ENCODE measurements around the gene SLC44A3. TPM values are rescaled to one million over a fixed set of nuclear protein-coding genes. Genes with fewer than 3 reads are reported as not detected.

The SLC44A3 gene
- polyA plus RNA-seq, 2 of the 4 experiments (the other 2 are of a cell fraction): 1.9 to 5.4 TPM

- no peak for DNase-seq (ENCODE audit: low read depth in 1 of 2, low spot score in 1 of 2)
- Histone ChIP-seq H3K27ac (no peak overlapping the region), H3K4me1 (peaks cover 5% of the 10 kb centered on the region; the same call in 2 of the 3 replicates), H3K4me2 (no peak overlapping the region), H3K4me3 (no peak overlapping the region), H3K9me3 (no peaks in the 10 kb centered on the region)
- ChIA-PET POLR2A (no interaction called here), CTCF (interaction anchor here (1.2 to 2.4 kb wide), 3 partner anchors 44 to 145 kb away, joined by 5 to 9 read pairs (median 8); no protein-coding TSS in a partner anchor)
- WGBS (ENCODE audit: missing lambda C conversion rate): 89% methylated on average over 7 of the region's 7 CpGs
- TF ChIP-seq HDAC2 (IDR thresholded peaks at IDR 0.05) (no peak), RCOR1 (IDR thresholded peaks at IDR 0.05; ENCODE audit: low read depth, low read length) (no peak), CHD4 (IDR thresholded peaks at IDR 0.05; ENCODE audit: borderline replicate concordance) (no peak), MAFK (IDR thresholded peaks at IDR 0.05; ENCODE audit: partially characterized antibody) (no peak), RNF2 (IDR thresholded peaks at IDR 0.05; ENCODE audit: borderline replicate concordance, low read depth) (no peak), GATA3 (IDR thresholded peaks at IDR 0.05; ENCODE audit: borderline replicate concordance) (no peak), HOXB5 (CRISPR knock-in tag; IDR thresholded peaks at IDR 0.05) (no peak), RFX5 (IDR thresholded peaks at IDR 0.05) (no peak), TP53 (CRISPR knock-in tag; IDR thresholded peaks at IDR 0.05) (no peak), ESRRA (IDR thresholded peaks at IDR 0.05; ENCODE audit: borderline replicate concordance, low read length) (no peak), JUN (IDR thresholded peaks at IDR 0.05) (no peak), SREBF2 (IDR thresholded peaks at IDR 0.05) (no peak), ATOH8 (CRISPR knock-in tag; IDR thresholded peaks at IDR 0.05; ENCODE audit: low read depth) (no peak), MAZ (IDR thresholded peaks at IDR 0.05; ENCODE audit: borderline replicate concordance, low read depth, low read length) (no peak)
- ATAC-seq: no peak
- FAIRE-seq: no peak
These were observed 78.6 kb downstream of the SLC44A3 start for GRCh38 chr1:94898491-94899385.

DNA sequence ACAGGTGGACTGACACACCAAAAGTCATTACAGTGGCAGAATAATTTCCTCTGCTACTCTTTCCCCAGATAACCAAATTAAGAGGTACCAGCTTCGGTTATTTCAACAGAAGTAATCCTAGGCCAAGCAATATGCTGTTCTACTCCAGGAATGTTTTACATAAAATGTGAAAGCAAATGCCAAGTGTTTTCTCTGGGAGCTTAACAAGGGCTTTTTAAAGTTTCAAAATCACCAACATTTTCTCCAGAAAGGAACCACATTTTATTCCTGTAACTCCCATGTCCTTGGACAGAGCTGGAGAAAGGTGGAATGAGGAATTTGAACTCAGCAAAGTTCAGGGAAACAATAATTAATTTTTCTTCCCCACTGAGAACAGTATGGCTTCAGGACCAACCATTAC lies 79.6 kb downstream of the SLC44A3 start:
- Histone ChIP-seq H3K9me3 (no peaks in the 10 kb centered on the region), H3K4me3 (no peak overlapping the region), H3K27ac (no peak overlapping the region), H3K4me2 (no peak overlapping the region), H3K4me1 (peaks cover 8% of the 10 kb centered on the region; the same call in 2 of the 3 replicates)
- WGBS (ENCODE audit: missing lambda C conversion rate): 90% methylated on average over 1 of the region's 1 CpG
- TF ChIP-seq GATA3 (IDR thresholded peaks at IDR 0.05; ENCODE audit: borderline replicate concordance) (no peak), CBX8 (IDR thresholded peaks at IDR 0.05) (no peak), KDM1A (IDR thresholded peaks at IDR 0.05; ENCODE audit: low read depth) (no peak)
- TF ChIP-seq, protein P1, sequence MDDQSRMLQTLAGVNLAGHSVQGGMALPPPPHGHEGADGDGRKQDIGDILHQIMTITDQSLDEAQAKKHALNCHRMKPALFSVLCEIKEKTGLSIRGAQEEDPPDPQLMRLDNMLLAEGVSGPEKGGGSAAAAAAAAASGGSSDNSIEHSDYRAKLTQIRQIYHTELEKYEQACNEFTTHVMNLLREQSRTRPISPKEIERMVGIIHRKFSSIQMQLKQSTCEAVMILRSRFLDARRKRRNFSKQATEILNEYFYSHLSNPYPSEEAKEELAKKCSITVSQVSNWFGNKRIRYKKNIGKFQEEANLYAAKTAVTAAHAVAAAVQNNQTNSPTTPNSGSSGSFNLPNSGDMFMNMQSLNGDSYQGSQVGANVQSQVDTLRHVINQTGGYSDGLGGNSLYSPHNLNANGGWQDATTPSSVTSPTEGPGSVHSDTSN (IDR thresholded peaks at IDR 0.05): no peak
- DNase-seq (ENCODE audit: low read depth in 1 of 2, low spot score in 1 of 2) (no peak), ATAC-seq (no peak), FAIRE-seq (no peak)
- POLR2A ChIA-PET: no interaction called here
- CTCF ChIA-PET: interaction anchor here (1.1 to 1.4 kb wide), 2 partner anchors 45 to 142 kb away, joined by 3 to 5 read pairs; no protein-coding TSS in a partner anchor

GRCh38 chr1:94901841-94902240 lies 81.7 kb downstream of the SLC44A3 start:
- no peak for FAIRE-seq
- Histone ChIP-seq H3K4me1 (peaks cover 8% of the 10 kb centered on the region; the same call in 2 of the 3 replicates), H3K4me2 (no peak overlapping the region), H3K4me3 (no peak overlapping the region), H3K27ac (no peak overlapping the region), H3K9me3 (no peaks in the 10 kb centered on the region)
- TF ChIP-seq RAD21 (conservative IDR thresholded peaks at IDR 0.05 in 1 of 2, IDR thresholded peaks at IDR 0.05 in 1 of 2) (no peak), ZC3H11A (IDR thresholded peaks at IDR 0.05) (no peak), GATA3 (IDR thresholded peaks at IDR 0.05; ENCODE audit: borderline replicate concordance) (no peak)
- DNase-seq (ENCODE audit: low read depth in 1 of 2, low spot score in 1 of 2): no peak
- ChIA-PET POLR2A (no interaction called here), CTCF (interaction anchor here (1.2 to 5.0 kb wide), 2 partner anchors 28 to 47 kb away, joined by 3 to 23 read pairs; no protein-coding TSS in a partner anchor)
- ATAC-seq: no peak
- 94% methylated on average over 4 of the region's 4 CpGs for whole genome bisulfite sequencing (ENCODE audit: missing lambda C conversion rate)
